GM19452 (cell line): ENCODE data around the gene ZFYVE9.

Source experiments
- ATAC-seq: cut with Tn5 transposase; IDR thresholded peaks from one replicate; pipeline ENCODE4 v1.9.1; 2021; ENCODE audit not compliant: unreplicated experiment

Gene ZFYVE9

DNA sequence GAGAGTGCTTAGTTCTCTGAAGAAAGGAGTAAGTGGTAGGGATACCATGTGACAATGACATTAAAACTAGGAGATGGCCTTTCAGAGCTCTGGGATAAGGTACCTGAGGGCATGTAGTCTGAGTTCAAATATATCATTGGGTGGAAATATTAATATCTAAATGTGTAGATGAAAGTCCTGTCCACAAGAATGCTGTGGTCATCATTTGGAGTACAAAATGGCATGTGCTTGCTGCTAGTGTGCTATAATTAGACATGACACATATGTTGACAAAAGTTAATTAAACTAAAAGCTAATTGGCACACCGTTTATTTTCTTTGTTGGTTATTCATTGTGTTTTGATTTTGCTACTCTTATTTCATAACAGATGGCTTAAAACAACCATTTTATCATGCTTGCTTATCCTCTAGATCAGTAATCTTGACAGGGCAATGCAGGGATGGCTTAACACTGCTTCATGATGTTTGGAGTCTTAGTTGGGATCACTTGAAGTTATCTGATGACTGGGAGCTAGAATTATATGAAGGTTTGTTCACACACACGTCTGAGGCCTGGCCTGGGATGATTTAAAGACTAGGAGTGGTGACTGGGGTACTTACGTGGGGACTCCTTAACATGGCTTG lies 193.1 kb downstream of the ZFYVE9 start:
- ATAC-seq, result no peak

DNA sequence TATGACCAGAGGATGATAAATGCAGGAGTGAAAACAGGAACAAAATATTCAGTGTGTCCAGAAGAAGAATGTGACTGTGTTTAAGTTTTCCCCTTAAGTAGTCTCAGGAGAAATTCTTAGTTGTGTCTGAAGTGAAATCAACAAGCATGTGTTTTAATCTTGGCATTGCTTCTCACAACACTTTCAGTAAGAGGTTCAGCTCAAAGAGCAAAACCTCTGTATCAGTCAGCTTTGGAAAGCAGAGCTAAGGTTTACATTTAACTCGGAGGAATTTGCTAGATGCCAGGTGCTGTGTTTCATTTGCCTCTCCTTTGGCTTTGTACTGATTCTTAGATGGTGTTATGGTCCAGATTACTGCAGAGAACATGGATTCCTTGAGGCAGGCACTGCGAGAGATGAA lies 195.6 kb downstream of the ZFYVE9 start:
- no peak for ATAC-seq

DNA sequence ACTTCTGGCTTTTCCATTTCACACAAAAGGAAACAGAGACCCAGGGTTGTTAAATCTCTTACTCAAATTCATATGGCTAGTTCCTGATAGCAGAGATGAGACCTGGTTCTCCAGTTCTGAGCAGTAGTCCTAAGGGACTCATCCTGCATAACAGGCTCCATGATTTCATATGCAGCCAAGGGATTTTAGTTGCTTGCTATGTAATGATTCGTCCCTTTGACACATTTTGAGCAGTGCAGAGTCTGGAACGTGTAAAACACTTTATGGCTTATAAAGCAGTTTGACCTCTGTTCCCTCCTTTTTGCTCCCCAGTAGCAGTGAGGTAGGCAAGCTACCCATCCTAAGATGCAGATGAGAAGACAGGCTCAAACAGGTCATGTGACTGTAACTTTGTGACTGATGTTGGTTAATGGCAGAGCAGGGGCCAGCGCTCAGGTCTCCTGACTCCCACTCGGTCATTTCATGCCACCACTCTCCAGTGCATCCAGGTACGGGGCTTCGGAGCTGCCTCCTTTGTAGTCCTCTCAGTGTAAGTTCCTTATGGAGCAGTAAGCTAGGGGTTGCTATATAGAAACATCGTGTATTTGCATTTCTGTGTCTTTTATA lies 199.9 kb downstream of the ZFYVE9 start:
- ATAC-seq, result no peak

DNA sequence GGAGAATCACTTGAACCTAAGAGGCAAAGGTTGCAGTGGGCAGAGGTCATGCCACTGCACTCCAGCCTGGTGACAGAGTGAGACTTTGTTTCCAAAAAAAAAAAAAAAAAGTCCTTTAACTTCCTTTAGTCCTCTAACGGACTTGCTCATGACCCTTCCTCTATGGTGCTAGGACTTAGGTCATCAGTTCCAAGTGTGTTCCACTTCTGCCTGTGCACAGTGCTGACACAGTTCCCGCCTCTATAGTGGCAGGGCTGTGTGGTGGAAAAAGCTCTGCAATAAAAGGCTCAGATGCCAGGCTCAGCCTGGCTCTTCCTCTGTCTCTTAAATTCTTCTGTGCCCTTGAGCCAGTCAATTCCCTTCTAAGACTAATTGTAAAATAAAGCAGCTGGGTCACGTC lies 202.1 kb downstream of the ZFYVE9 start:
- no peak for ATAC-seq

DNA sequence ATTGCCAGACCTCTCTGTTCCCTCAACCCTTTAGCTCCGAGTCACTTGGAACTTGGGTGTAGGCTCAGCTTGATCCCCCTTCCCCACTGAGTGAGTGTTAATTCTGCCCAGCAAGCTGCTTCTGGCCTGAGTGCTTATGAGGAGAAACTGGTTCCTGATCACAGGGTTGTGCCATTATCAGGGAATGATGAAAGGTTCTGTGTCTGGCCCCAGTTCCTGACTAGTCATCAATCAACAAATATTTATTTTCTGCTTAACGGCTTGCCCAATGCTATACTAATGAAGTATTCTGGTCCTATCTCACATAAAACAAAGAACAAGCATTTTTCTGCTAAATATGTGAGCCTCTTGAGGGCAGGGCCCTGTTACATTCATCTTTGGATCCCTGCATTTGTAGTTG lies 203.4 kb downstream of the ZFYVE9 start:
- no peak for ATAC-seq

DNA sequence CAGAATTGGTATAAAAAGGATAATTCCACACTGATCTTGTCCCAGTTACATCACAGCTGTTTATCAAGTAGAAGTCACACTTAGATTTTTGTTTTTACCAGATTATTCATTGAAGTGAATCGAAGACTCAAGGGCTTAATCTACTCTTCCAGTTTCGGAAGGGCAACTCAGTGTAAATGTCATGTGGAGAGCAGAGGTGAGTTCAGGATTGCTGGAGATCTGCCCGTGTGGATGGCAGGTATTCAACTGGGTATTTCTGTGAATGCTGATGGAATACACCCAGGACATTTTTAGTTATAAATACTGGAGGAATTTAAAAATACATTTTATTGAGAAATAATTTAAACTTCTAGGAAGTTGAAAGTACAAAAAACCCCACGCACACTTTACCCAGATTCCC lies 204.8 kb downstream of the ZFYVE9 start:
- no peak for ATAC-seq

DNA sequence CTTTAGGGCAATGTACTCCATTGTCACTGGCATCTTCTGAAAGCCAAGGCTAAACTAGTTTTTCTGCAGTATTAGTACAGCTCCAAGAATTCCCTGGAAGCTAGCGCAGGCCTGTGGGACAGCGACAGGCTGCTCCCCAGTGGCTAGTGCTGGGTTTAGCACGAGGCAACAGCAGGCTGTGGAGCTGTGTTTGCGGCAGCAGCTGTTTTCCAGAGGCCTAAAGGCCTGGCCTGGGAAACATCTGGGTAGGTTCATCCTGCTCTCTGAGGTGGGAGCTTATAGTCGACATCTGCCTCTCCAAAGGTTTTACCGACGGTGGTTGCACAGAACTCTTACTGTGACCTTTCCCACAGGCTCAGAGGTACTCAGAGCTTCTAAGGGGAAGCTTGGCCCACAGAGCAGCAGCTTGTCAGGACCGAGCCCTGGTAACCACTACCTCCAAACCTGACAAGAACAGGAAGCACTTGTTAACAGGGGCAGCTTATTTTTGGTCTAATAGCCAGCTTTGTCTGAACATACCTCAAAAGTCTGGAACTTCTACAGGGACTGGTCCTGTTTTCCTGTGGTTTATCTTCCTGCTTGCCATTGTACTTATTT lies 206.9 kb downstream of the ZFYVE9 start:
- ATAC-seq, result no peak

DNA sequence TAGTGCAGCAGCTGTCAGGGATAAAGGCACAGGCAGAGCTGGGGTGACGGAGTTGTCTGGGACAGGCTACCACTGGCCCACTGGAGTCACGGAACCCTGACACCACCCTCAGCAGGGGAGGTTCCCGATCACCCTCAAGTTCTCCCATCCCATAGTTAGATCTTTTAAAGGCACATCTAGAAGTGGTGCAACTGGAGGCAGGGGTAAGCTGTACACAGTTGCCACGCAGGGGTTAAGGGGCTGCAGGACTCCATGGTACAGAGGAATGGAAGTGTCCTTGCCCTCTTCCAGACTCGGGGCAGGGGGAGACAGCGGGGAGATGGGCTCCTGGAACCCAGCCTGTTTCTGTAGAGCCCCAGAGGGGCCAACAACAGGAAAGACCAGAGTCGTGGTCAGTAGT lies 210.8 kb downstream of the ZFYVE9 start:
- no peak for ATAC-seq

DNA sequence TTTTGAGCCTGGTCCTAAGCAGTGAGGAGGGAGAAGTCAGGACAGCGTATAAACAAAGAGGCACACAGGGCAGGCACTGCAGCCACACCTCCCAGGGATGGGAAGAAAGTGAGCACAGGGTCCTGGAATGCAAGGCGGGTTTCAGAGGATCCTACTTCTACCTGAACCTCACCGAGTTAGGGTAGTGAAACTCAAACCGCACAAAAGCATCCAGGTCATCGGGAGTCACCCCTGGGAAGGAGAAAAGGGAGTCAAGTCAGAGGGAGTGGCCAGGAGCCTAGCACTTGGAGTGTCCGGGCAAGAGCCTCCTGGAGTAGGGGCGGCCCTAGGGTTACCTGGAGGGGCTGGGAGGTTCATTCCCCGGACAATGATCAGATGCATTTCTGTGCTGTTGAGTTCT lies 213.5 kb downstream of the ZFYVE9 start:
- no peak for ATAC-seq

DNA sequence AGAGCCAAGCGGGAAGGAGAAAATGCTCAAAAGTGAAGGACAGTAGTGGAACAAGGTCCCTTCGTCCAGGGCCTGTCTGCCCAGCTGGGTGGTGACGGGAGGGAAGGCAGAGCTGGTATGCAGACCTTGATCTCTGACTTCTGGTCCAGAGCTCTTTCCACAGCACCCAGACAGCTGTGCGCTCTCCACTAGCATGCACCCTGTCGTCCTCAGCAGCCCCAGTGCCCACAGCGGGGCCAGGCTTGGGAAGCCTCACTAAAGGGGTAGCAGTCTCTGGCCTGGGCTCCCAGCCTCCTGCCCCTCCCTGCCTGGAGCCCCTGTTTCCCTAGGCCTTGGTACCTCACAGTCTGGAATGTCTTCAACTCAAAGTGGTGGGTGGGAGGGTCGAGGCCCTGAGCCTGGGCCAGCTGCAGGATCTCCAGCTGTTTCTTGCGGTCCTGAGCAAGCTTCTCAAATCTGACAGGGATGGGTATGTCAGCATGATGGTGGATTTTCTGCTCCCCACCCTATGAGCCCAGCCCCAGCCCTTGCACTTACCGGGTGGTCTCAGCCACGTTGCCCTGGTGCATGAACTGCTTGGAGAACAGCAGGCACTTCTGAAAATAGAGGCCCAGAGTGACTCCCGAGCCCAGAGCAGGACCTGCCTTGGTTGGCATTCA lies 214.1 kb downstream of the ZFYVE9 start:
- ATAC-seq, result no peak

DNA sequence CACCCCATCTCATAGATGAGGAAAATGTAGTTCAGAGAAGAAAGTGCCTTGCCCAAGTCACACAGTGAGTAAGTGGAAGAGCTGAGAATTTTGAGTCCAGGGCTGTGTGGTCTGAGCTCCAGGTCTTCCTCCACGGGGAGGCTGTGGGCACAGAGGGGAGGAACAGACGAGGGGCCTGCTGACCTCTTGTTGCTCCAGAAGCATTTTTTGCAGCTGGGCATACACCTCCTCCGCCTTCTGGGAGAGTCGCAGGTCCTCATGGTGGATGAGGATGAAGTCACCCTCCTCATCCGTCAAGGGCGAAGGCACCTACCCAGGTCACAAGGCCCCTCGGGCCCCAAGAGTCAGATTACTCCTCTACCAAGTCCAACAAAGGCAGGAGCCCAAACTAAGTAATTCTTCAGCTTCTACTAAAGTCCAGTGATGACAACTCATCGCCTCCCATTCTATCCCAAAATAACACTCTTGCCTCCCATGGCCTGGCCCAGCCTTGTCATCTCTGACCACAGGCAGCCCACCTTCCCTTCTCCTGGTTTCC lies 215.0 kb downstream of the ZFYVE9 start:
- ATAC-seq, result no peak

DNA sequence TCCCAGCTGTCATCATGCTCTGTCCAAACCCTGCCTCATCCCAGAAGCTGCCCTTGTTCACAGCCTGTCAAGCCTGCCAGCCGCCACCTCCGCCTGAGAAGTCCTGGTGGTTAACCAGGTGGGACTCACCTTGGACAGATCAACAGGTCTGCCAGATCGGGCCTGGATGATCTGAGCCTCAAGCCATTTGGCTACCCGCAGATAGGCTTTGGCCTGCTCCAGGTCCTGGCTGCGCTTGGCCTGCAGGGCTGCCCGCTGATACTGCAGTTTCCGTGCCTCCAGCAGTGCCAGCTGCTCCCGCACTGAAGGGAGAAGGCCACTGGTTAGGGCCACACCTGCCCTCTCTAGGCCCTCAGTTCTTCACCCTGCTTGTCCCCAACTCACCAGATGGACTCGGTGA lies 215.5 kb downstream of the ZFYVE9 start:
- ATAC-seq, result no peak

DNA sequence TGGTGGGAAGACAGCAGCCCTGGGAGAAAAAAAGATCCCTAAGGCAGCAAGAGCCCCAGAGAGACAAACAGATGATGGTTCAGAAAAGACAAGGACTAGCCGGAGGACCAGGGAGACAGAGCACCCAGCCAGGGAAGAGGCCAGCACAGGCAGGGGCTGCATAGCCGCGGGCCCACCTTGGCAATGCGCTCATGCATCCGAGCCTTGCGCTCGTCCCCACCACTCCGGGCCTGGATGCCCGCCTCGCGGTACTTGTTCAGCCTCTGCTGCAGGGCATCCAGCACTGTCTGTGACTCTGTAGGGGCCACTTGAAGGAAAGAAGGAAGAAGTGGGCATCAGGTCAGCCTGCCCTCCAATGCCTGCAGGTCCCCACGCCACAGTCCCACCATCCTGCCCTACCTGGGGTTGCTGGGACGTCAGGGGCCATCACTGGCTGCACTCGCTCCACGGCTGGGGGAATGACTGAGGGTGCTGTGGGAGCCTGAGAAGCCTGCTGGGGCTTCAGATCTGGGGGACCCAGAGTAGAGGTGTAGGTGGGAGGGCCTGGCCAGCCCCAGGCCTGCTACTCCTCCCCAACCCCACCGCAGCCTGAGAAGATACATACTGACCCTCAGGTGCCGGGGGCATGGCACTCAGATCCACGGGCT lies 217.1 kb downstream of the ZFYVE9 start:
- no peak for ATAC-seq

DNA sequence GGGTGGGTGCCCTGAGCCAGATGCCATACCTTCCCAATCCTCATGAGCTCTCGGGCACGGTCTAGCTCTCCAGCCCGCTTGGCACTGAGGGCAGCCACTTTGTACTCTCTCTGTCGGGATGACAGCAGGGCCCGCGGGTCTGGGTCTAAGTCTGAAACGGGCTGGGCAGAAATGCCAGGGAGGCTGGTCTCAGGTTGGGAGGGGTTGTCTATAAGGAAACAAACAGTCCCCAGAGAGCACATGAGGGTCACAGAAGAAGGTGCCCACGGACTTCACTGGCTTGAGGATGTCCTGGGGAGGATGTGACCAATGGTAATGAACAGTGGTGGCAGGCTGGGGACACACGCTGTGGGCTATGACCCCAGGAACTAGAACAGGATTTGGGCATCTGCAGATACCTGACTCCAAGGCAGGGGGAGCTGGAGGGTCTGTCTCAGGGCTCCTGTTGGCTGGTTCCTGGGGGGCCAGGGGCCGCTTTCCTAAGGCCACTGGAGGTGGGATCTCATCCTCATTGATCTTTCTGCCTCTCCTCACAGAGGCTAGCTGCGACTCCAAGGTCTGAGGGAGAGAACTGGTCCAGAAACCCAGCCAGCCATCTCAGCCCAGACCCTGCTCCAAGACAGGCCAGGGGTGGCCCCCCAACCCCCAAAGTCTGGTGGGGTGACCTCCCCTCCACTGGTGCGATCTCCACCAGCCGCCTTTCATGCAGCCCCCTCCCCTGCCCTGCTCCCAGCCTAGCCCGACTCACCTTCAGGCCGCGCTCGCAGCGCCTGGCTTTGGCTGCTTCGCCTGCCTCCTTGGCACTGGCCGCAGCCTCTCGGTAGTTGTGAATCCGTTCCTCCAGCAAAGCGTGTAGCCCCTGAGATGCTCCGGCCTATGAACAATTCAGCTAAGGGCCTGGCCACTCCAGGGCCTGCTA lies 218.0 kb downstream of the ZFYVE9 start:
- no peak for ATAC-seq

DNA sequence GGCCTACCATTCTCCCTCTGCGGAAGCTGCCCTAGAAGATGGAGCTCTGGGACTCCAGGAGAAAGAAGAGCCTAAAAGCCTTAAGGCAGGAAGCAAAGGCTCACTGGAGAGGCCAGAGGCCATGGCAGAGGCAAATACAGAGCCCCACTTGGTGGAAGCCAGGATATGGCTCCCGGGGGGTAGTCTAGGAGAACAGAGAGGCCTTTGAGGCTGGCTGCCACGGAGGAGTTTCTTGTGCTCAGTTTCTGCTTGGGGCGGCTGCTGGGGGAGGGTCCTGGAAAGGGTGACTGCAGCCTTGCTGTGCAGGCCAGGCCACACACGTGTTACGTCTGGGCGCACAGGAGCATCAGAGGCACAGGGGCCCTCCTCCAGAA lies 218.7 kb downstream of the ZFYVE9 start:
- ATAC-seq, result no peak

DNA sequence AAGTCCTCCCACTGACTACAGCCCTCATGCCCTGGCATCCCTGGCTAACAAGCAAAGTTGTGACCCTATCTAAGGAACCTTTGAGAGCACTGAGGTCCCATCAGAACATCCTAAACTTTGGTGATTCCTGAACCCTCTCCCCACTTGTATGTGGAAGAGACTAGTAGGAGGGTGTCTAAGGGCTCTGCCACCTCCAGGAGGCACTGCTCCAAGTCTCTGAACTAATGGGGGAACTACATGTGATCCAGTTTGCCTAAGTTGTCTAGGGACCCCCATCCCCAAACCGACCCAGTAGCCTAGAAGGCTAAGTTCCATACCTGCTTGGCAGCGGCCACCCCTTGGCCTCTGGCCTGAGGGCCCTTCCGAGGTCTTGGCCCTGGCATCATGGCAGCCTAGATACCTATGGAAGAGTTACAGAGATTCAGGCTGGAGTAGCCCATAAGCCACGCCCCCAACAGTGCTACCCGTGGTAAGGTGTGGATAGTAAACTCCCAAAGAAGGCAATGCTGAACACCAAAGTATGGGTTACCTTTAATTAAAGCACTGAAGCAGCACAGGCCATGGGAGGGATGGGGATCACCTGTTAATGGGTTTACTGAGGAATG lies 222.4 kb downstream of the ZFYVE9 start:
- no peak for ATAC-seq

DNA sequence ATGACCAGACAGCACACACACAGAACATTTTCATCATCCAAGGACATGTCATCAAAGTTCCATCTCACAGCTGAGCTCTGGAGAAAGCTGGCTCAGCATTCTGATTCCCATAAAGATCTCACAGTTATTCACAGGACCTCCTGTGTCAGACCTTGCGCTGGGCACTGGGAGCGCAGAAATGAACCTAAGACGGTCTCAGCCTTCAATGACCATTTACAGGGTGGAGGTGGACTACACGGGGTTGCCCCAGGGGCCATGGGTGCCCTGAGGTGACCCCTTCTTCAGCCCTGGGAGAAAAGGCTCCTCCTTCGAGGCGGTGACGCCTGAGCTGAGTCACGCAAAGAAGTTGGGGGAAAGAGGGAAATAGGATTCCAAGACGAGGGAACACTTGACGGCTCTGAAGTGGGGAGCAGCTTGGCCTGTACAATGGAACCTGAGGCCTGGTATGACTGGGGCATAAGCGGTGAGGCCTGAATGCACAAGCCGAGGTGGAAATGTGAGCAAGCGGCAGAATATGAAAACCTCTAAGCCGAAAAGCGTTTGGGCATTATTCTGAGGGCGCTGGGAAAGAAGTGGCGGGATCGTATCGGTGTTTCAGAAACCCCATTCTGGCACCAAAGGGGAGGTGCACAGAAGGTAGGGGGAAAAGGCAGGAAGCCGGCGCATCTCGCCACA lies 223.3 kb downstream of the ZFYVE9 start:
- no peak for ATAC-seq

DNA sequence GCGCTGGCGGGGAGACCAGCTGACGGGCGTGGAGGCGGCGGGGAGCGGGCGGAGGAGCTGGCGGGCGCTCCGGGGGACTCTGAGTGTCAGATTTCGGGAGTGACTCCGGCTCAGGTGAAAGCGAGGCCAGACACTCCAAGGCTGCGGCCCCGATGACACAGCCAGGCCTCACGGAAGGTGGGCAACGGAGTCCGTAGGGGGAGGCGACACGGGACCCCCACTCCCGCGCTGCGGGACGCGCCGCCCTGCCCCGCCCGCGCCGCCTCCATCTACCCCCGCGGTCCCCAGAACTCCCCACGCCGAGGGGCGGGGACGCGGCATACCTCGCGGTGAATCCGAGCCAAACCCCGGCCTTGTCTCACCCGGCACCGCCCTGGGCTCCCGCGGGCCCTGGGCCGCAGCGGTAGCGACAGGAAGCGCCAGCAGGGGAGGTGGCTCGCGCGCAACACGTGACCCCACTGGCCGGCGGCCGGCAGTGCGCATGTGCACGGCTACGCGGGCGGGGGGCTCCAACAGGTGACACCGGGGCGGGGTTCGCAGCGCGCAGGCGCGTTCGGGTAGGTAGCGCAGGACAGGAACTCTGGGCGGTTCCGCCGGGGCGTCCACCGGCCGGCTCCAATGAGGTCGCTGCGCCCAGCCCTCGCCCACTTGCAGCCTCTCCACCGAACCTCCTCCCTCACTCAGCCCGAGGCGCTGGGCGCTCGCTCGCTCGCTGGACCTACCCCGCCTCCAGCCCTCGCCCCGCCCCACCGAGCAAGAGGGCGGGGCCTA lies 224.0 kb downstream of the ZFYVE9 start, which contains the start of gene CC2D1B:
Gene CC2D1B (minus strand): TSS at position 460 of the 771 bp plus-strand sequence. CDS start 1,585 bp downstream, outside the sequence.
- peak; percentile 86 for ATAC-seq

DNA sequence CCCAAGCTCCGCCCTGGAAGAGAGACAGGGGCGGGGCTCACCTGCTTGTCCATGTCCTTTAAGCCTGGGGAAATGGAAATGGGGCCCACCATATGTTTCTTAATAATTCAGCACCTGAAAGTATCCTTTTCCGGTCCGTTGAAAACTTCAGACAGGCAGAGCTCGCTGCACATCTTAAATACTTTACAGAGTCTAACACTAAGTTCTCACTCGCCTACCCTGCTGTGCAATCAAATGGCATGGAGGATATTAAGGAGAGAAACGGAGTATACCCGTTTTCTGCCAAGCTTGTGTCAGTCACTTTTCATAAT lies 224.6 kb downstream of the ZFYVE9 start:
- no peak for ATAC-seq
